ENCODE data around the gene IER5. TPM values are rescaled to one million over a fixed set of nuclear protein-coding genes. Genes with fewer than 3 reads are reported as not detected.

IER5 gene
- total RNA-seq, 1 experiment from 2014 or later = 18.2 TPM

- TF ChIP-seq RELA (CRISPR knock-in tag; IDR thresholded peaks at IDR 0.05; ENCODE audit: borderline replicate concordance) = no peak
- no peak for TF ChIP-seq ZNF416 (CRISPR knock-in tag; IDR thresholded peaks at IDR 0.05)
- TF ChIP-seq NFYB (CRISPR knock-in tag; conservative IDR thresholded peaks at IDR 0.05; ENCODE audit: low read depth) = no peak
- no peak for TF ChIP-seq ZNF232 (CRISPR knock-in tag; IDR thresholded peaks at IDR 0.05)
- TF ChIP-seq ZNF263 (CRISPR knock-in tag; IDR thresholded peaks at IDR 0.05; ENCODE audit: low read depth) = no peak
- no peak for TF ChIP-seq ZSCAN18 (CRISPR knock-in tag; IDR thresholded peaks at IDR 0.05)
- no peak; the same call in 1 of the 2 replicates for TF ChIP-seq FOXP1 (CRISPR knock-in tag; IDR thresholded peaks at IDR 0.05; ENCODE audit: borderline replicate concordance)
- TF ChIP-seq FOXJ3 (CRISPR knock-in tag; IDR thresholded peaks at IDR 0.05; ENCODE audit: borderline replicate concordance) = no peak
- no peak for TF ChIP-seq ZNF671 (CRISPR knock-in tag; IDR thresholded peaks at IDR 0.05)
- no peak for TF ChIP-seq OVOL2 (CRISPR knock-in tag; IDR thresholded peaks at IDR 0.05; ENCODE audit: borderline replicate concordance)
Observed at GRCh38 chr1:181133969-181134418, 45.5 kb downstream of the IER5 start (continued).

DNA sequence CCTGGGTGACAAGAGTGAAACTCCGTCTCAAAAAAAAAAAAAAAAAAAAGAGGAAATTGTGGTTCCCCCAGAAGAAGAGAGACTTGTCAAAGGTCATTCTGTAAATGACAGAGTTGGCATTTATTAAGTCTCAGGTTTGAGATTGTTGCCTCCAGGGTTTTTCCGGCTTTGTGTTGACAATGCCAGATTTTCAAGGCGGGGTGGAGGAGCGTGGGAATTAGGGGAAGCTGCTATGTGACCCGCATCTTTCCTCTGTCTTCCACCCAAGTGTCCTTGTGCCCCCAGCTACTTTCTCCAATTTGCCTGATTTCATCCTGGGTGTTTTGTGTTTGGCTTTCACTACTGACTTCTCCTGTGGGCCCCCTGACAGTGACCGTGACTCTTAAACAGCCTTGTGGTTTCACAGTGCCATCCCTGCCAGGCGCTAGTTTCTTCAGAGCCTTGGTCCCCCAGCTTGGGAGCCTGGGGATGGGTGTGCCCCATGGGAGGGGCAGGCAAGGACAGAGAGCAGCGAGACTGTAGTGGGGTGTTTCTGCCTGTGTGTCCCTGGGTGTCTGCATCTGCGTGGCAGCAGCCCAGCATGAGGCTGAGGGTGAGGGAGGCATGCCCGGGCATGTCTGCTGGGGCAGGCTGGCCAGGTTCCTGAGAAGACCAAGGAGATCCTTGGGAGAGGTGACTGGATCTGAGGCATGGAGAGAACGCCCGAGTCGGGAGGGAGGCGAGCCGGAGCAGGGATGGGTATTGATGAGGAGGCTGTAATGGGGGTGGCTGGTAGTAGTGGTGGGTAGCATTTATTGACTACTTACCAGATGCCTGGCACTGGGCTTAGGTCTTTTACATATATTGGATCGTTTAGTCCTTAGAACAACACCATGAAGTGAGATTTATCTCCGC, 46.3 kb downstream of the IER5 start:
- ChIA-PET POLR2A (interaction anchor here (1.8 kb wide), 1 partner anchor 44 kb away, joined by 6 read pairs; no protein-coding TSS in a partner anchor), CTCF (interaction anchor here (1.0 to 2.0 kb wide), 12 partner anchors 8 to 214 kb away, joined by 3 to 14 read pairs (median 5); no protein-coding TSS in a partner anchor)
- no peaks in the 10 kb centered on the region for H3K9me3 Mint-ChIP-seq
- H3K36me3 Mint-ChIP-seq = no peaks in the 10 kb centered on the region
- ATAC-seq (no peak), DNase-seq (ENCODE audit: low spot score) (no peak)
- peaks cover 8% of the 10 kb centered on the region; the same call in 1 of the 2 replicates for H3K27me3 Mint-ChIP-seq (ENCODE audit: low read depth)
- peaks cover 56% of the 10 kb centered on the region for H3K4me1 Mint-ChIP-seq
- H3K27ac Mint-ChIP-seq = peak overlapping the region; percentile 77
- H3K4me3 Mint-ChIP-seq = no peak overlapping the region
- TF ChIP-seq ESRRA (CRISPR knock-in tag; IDR thresholded peaks at IDR 0.05; ENCODE audit: borderline replicate concordance) (no peak), ZNF317 (CRISPR knock-in tag; IDR thresholded peaks at IDR 0.05; ENCODE audit: borderline replicate concordance, low read depth) (no peak), TEAD4 (CRISPR knock-in tag; IDR thresholded peaks at IDR 0.05) (no peak), NR1H2 (CRISPR knock-in tag; IDR thresholded peaks at IDR 0.05) (no peak), MYBL2 (CRISPR knock-in tag; IDR thresholded peaks at IDR 0.05) (no peak)
- TF ChIP-seq, protein P1, sequence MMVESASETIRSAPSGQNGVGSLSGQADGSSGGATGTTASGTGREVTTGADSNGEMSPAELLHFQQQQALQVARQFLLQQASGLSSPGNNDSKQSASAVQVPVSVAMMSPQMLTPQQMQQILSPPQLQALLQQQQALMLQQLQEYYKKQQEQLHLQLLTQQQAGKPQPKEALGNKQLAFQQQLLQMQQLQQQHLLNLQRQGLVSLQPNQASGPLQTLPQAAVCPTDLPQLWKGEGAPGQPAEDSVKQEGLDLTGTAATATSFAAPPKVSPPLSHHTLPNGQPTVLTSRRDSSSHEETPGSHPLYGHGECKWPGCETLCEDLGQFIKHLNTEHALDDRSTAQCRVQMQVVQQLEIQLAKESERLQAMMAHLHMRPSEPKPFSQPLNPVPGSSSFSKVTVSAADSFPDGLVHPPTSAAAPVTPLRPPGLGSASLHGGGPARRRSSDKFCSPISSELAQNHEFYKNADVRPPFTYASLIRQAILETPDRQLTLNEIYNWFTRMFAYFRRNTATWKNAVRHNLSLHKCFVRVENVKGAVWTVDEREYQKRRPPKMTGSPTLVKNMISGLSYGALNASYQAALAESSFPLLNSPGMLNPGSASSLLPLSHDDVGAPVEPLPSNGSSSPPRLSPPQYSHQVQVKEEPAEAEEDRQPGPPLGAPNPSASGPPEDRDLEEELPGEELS (CRISPR knock-in tag; IDR thresholded peaks at IDR 0.05) = 0 out of 2 replicates have a peak, but pooled peaks have one; percentile 8

GRCh38 chr1:181135437-181135731, 46.9 kb downstream of the IER5 start:
- H3K4me1 Mint-ChIP-seq = peaks cover 50% of the 10 kb centered on the region
- ChIA-PET POLR2A (interaction anchor here (1.8 kb wide), 1 partner anchor 45 kb away, joined by 6 read pairs; no protein-coding TSS in a partner anchor), CTCF (interaction anchor here (0.6 to 2.0 kb wide), 20 partner anchors 8 to 254 kb away, joined by 3 to 14 read pairs (median 4); no protein-coding TSS in a partner anchor)
- H3K27ac Mint-ChIP-seq = peak overlapping the region; percentile 77
- no peaks in the 10 kb centered on the region for H3K36me3 Mint-ChIP-seq
- H3K9me3 Mint-ChIP-seq = no peaks in the 10 kb centered on the region
- ATAC-seq (peak; percentile 54), DNase-seq (ENCODE audit: low spot score) (no peak)
- no peak overlapping the region for H3K4me3 Mint-ChIP-seq
- H3K27me3 Mint-ChIP-seq (ENCODE audit: low read depth) = peaks cover 3% of the 10 kb centered on the region; the same call in 1 of the 2 replicates
- TF ChIP-seq, protein P2, sequence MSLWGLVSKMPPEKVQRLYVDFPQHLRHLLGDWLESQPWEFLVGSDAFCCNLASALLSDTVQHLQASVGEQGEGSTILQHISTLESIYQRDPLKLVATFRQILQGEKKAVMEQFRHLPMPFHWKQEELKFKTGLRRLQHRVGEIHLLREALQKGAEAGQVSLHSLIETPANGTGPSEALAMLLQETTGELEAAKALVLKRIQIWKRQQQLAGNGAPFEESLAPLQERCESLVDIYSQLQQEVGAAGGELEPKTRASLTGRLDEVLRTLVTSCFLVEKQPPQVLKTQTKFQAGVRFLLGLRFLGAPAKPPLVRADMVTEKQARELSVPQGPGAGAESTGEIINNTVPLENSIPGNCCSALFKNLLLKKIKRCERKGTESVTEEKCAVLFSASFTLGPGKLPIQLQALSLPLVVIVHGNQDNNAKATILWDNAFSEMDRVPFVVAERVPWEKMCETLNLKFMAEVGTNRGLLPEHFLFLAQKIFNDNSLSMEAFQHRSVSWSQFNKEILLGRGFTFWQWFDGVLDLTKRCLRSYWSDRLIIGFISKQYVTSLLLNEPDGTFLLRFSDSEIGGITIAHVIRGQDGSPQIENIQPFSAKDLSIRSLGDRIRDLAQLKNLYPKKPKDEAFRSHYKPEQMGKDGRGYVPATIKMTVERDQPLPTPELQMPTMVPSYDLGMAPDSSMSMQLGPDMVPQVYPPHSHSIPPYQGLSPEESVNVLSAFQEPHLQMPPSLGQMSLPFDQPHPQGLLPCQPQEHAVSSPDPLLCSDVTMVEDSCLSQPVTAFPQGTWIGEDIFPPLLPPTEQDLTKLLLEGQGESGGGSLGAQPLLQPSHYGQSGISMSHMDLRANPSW (CRISPR knock-in tag; conservative IDR thresholded peaks at IDR 0.05; ENCODE audit: low read depth) = no peak
- TF ChIP-seq, protein P3, sequence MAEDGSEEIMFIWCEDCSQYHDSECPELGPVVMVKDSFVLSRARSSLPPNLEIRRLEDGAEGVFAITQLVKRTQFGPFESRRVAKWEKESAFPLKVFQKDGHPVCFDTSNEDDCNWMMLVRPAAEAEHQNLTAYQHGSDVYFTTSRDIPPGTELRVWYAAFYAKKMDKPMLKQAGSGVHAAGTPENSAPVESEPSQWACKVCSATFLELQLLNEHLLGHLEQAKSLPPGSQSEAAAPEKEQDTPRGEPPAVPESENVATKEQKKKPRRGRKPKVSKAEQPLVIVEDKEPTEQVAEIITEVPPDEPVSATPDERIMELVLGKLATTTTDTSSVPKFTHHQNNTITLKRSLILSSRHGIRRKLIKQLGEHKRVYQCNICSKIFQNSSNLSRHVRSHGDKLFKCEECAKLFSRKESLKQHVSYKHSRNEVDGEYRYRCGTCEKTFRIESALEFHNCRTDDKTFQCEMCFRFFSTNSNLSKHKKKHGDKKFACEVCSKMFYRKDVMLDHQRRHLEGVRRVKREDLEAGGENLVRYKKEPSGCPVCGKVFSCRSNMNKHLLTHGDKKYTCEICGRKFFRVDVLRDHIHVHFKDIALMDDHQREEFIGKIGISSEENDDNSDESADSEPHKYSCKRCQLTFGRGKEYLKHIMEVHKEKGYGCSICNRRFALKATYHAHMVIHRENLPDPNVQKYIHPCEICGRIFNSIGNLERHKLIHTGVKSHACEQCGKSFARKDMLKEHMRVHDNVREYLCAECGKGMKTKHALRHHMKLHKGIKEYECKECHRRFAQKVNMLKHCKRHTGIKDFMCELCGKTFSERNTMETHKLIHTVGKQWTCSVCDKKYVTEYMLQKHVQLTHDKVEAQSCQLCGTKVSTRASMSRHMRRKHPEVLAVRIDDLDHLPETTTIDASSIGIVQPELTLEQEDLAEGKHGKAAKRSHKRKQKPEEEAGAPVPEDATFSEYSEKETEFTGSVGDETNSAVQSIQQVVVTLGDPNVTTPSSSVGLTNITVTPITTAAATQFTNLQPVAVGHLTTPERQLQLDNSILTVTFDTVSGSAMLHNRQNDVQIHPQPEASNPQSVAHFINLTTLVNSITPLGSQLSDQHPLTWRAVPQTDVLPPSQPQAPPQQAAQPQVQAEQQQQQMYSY (CRISPR knock-in tag; IDR thresholded peaks at IDR 0.05) = no peak
- no peak for TF ChIP-seq NFYB (CRISPR knock-in tag; conservative IDR thresholded peaks at IDR 0.05; ENCODE audit: low read depth)
- no peak for TF ChIP-seq ZMAT4 (CRISPR knock-in tag; IDR thresholded peaks at IDR 0.05)
- no peak for TF ChIP-seq RORB (CRISPR knock-in tag; IDR thresholded peaks at IDR 0.05)
- no peak for TF ChIP-seq GRHL2 (CRISPR knock-in tag; IDR thresholded peaks at IDR 0.05; ENCODE audit: insufficient replicate concordance, severe bottlenecking)
